Upper lobe of left lung (tissue), 6 donors: ENCODE measurements around the gene MBD3. TPM values are rescaled to one million over a fixed set of nuclear protein-coding genes. Genes with fewer than 3 reads are reported as not detected.
A peak's percentile ranks its signal among the peaks of the same experiment; 100 is the strongest.

ENCODE experiments used
- ATAC-seq, 2 donors: fragments of 200-7000 bp; cut with Tn5 transposase; one replicate each; pipeline ENCODE4 v1.9.1; 2022; ENCODE audit warnings: mild to moderate bottlenecking in 2 of 2, moderate library complexity in 2 of 2; ENCODE audit not compliant: low FRiP score in 2 of 2
- DNase-seq, 2 donors: peaks; one replicate each; pipeline ENCODE4 v3.0.0-alpha.2; 2019 to 2020
- H3K27ac ChIP-seq, 4 donors: fragments of 200-600 bp; sonication (generic); one replicate each; pipeline ENCODE4 v1.5.1; 2016 to 2019
- H3K27me3 ChIP-seq, 4 donors: fragments of 200-600 bp; sonication (generic); one replicate each; pipeline ENCODE4 v1.5.1; 2017 to 2019
- H3K36me3 ChIP-seq, 4 donors: fragments of 200-600 bp; sonication (generic); one replicate each; pipeline ENCODE4 v1.5.1; 2016 to 2019
- H3K4me1 ChIP-seq, 4 donors: fragments of 200-600 bp; sonication (generic); one replicate each; pipeline ENCODE4 v1.5.1; 2018 to 2019
- H3K4me3 ChIP-seq, 4 donors: fragments of 200-600 bp; sonication (generic); one replicate each; pipeline ENCODE4 v1.5.1; 2017 to 2019; ENCODE audit warnings: mild to moderate bottlenecking in 2 of 4, moderate library complexity in 1 of 4
- H3K9me3 ChIP-seq, 4 donors: fragments of 200-600 bp; sonication (generic); one replicate each; pipeline ENCODE4 v1.5.1; 2018 to 2019
- EP300 ChIP-seq, 4 donors: sonication (generic); formaldehyde crosslinking; IDR thresholded peaks; one replicate each; pipeline ENCODE4 v1.5.1; 2017; ENCODE audit warnings: antibody characterized with exemption in 4 of 4, control low read depth in 2 of 4
- POLR2A ChIP-seq, 4 donors: fragments of 450-650 bp; IDR thresholded peaks; one replicate each; pipeline ENCODE4 v1.5.1; 2016 to 2017; ENCODE audit warnings: antibody characterized with exemption in 4 of 4, mild to moderate bottlenecking in 2 of 4
- POLR2AphosphoS5 ChIP-seq, 2 donors: sonication (generic); formaldehyde crosslinking; IDR thresholded peaks; one replicate each; pipeline ENCODE4 v1.5.1; 2017; ENCODE audit warnings: antibody characterized with exemption in 2 of 2
- WGBS, 2 donors: methylation state at CpG; one replicate each; pipeline ENCODE4 v1.1.5; 2017 to 2018; 5-methylcytosine and 5-hydroxymethylcytosine counted together
- total RNA-seq, 6 donors: library from RNA; depleted of rRNA in 4 of 6; stranded (reverse); fragments of >200 nt in 4 of 6; gene quantifications; one replicate each; pipeline versions ENCODE4 v1.1.0 to v1.2.1, GENCODE V29; 2016 to 2021
- TF ChIP-seq, protein P1 (sequence below), 6 experiments: fragments of 450-650 bp in 4 of 6; fragments of 200-600 bp in 2 of 6; sonication (generic) in 2 of 6; IDR thresholded peaks; one replicate each; pipeline ENCODE4 v1.5.1; 2016 to 2019; ENCODE audit warnings: antibody characterized with exemption in 6 of 6
- donor health status: DM: no; HTN: no; CAD: no; lungs with moderate emphysema.
- donor health status: DM: no; HTN: yes; CAD: no; lungs with severe emphysema.

Gene MBD3
- total RNA-seq, 6 donors from 2014 or later = 65.1 to 158 (median 107) TPM

DNA sequence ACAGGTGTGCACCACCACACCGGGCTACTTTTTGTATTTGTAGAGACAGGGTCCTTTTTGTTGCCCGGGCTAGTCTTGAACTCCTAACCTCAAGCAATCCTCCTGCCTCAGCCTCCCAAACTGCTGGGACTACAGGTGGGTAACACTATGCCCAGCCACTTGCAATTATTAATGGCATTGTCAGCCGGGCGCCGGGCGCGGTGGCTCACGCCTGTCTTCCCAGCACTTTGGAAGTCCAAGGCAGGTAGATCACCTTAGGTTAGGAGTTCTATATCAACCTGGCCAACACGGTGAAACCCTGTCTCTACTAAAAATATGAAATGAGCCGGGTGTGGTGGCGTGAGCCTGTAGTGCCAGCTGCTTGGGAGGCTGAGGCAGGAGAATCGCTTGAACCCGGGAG lies 21.8 kb downstream of the MBD3 start:
- DNase-seq = peak in 1 of 2 donors; percentile 75
- ATAC-seq = no peak
- no peaks in the 10 kb centered on the region for H3K36me3 ChIP-seq
- peaks cover 0 to 10% (median 0%) of the 10 kb centered on the region in 4 donors for H3K27me3 ChIP-seq
- no peaks in the 10 kb centered on the region for H3K9me3 ChIP-seq
- peaks cover 11 to 25% (median 14%) of the 10 kb centered on the region in 4 donors for H3K4me1 ChIP-seq
- H3K4me3 ChIP-seq = no peak overlapping the region
- TF ChIP-seq, protein P1, sequence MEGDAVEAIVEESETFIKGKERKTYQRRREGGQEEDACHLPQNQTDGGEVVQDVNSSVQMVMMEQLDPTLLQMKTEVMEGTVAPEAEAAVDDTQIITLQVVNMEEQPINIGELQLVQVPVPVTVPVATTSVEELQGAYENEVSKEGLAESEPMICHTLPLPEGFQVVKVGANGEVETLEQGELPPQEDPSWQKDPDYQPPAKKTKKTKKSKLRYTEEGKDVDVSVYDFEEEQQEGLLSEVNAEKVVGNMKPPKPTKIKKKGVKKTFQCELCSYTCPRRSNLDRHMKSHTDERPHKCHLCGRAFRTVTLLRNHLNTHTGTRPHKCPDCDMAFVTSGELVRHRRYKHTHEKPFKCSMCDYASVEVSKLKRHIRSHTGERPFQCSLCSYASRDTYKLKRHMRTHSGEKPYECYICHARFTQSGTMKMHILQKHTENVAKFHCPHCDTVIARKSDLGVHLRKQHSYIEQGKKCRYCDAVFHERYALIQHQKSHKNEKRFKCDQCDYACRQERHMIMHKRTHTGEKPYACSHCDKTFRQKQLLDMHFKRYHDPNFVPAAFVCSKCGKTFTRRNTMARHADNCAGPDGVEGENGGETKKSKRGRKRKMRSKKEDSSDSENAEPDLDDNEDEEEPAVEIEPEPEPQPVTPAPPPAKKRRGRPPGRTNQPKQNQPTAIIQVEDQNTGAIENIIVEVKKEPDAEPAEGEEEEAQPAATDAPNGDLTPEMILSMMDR (IDR thresholded peaks at IDR 0.05) = no peak
- TF ChIP-seq EP300 (IDR thresholded peaks at IDR 0.05) = no peak
- no peak for TF ChIP-seq POLR2AphosphoS5 (IDR thresholded peaks at IDR 0.05)
- no peak for TF ChIP-seq POLR2A (IDR thresholded peaks at IDR 0.05)
- no peak overlapping the region for H3K27ac ChIP-seq
- 94 to 96% methylated on average over 13 of the region's 13 CpGs for WGBS, 2 donors

- Histone ChIP-seq H3K27ac (no peak overlapping the region), H3K36me3 (no peaks in the 10 kb centered on the region), H3K4me1 (peaks cover 11 to 27% (median 16%) of the 10 kb centered on the region in 4 donors), H3K27me3 (peaks cover 0 to 10% (median 0%) of the 10 kb centered on the region in 4 donors), H3K4me3 (no peak overlapping the region), H3K9me3 (no peaks in the 10 kb centered on the region)
- no peak for ATAC-seq
- 61 to 73% methylated on average over 4 of the region's 4 CpGs for WGBS, 2 donors
- DNase-seq = no peak
- TF ChIP-seq EP300 (IDR thresholded peaks at IDR 0.05) (no peak), POLR2A (IDR thresholded peaks at IDR 0.05) (no peak), POLR2AphosphoS5 (IDR thresholded peaks at IDR 0.05) (no peak)
- TF ChIP-seq, protein P1 (IDR thresholded peaks at IDR 0.05) = no peak
Measured at GRCh38 chr19:1569997-1570396, 22.7 kb downstream of the MBD3 start.

DNA sequence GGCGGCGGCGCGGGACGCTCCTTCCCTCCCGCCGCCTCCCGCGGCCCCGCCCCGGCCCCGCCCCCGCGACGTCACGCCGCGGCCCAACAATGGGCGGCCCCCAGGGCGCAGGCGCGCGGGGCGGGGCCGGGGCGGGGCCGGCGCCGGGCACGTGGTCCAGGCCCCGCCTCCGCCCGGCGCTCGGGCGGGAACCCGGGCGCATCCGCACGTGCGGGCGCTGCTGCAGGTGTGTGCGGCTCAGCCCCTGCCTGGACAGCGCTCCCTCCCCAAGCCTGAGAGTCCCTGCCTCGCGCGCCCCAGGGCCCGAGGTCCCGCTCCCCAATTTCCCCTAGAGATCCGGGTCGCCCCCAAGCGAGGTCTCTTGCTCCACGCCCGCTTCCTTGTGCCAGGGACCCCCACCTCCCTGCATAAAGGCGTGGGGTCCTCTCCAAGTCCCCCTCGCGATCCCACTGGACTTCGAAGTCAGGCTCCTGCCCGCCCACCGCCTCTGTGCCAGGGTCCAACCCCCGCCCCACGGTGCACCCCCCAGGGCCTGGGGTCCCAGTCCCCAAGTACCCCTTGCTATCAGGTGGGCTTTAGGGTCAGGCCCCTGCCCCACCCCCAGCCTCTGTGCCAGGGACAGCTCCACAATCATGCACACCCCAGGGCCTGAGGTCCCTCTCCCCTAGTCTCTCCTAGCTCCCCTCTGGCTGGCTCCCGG lies 24.2 kb downstream of the MBD3 start, which contains the start of gene MEX3D:
Gene MEX3D, minus strand, starts transcription at position 6 of the 700 bp plus-strand sequence. CDS start 267 bp downstream, outside the sequence.
- Histone ChIP-seq H3K27ac (peak within 1 kb of the TSS; percentile 75 to 87 (median 84)), H3K4me3 (peak within 1 kb of the TSS; percentile 63 to 86 (median 78)), H3K36me3 (no peaks in the 10 kb centered on the region), H3K27me3 (peaks cover 0 to 10% (median 0%) of the 10 kb centered on the region in 4 donors), H3K4me1 (peaks cover 11 to 27% (median 16%) of the 10 kb centered on the region in 4 donors), H3K9me3 (no peaks in the 10 kb centered on the region)
- TF ChIP-seq, protein P1 (IDR thresholded peaks at IDR 0.05) = no peak
- TF ChIP-seq EP300 (IDR thresholded peaks at IDR 0.05) (no peak), POLR2A (IDR thresholded peaks at IDR 0.05) (no peak), POLR2AphosphoS5 (IDR thresholded peaks at IDR 0.05) (no peak)
- peak; percentile 74 to 98 for DNase-seq
- WGBS, 2 donors = 0 to 32% methylated on average over 1 to 12 of the region's 63 CpGs
- peak; percentile 20 to 87 for ATAC-seq

GRCh38 chr19:1567848-1568227 lies 24.8 kb downstream of the MBD3 start:
- H3K4me3 ChIP-seq = peak overlapping the region in 3 of 4 donors; percentile 77 to 86 (median 78)
- peaks cover 0 to 10% (median 0%) of the 10 kb centered on the region in 4 donors for H3K27me3 ChIP-seq
- peak overlapping the region in 1 of 4 donors; percentile 87 for H3K27ac ChIP-seq
- H3K36me3 ChIP-seq = no peaks in the 10 kb centered on the region
- H3K4me1 ChIP-seq = peaks cover 11 to 27% (median 16%) of the 10 kb centered on the region in 4 donors
- DNase-seq (peak in 1 of 2 donors; percentile 88), ATAC-seq (no peak)
- TF ChIP-seq POLR2AphosphoS5 (IDR thresholded peaks at IDR 0.05) = no peak
- TF ChIP-seq, protein P1 (IDR thresholded peaks at IDR 0.05) = no peak
- TF ChIP-seq EP300 (IDR thresholded peaks at IDR 0.05) = no peak
- TF ChIP-seq POLR2A (IDR thresholded peaks at IDR 0.05) = no peak
- no peaks in the 10 kb centered on the region for H3K9me3 ChIP-seq
- no CpG with 5 or more reads among the region's 73 CpGs for WGBS, 2 donors
